Calu3 (cell line): ENCODE data around the gene TTLL7. TPM values are rescaled to one million over a fixed set of nuclear protein-coding genes. Genes with fewer than 3 reads are reported as not detected.

Experiments
- BruUV-seq: library from RNA; stranded (reverse); fragments of 400-500 nt; replicated peaks from 2 replicates; lab custom pipeline; 2021; lab: Mats Ljungman, UMichigan
- CTCF ChIA-PET: fragments of 300-600 bp; sonication (Branson Sonifier 250); formaldehyde crosslinking; loops from one replicate; lab custom pipeline; 2022; ENCODE audit warnings: antibody characterized with exemption; lab: Charles Lee
- DNase-seq: peaks from one replicate; pipeline ENCODE4 v3.0.0; 2022
- H3K27ac Mint-ChIP-seq: one replicate; pipeline ENCODE4 v1.8.0; 2022; ENCODE audit warnings: mixed read lengths; ENCODE audit not compliant: unreplicated experiment
- H3K27me3 Mint-ChIP-seq: one replicate; pipeline ENCODE4 v1.8.0; 2022; ENCODE audit warnings: mixed read lengths; ENCODE audit not compliant: unreplicated experiment
- H3K36me3 Mint-ChIP-seq: one replicate; pipeline ENCODE4 v1.8.0; 2022; ENCODE audit warnings: mild to moderate bottlenecking, moderate library complexity, mixed read lengths; ENCODE audit not compliant: insufficient read depth, unreplicated experiment
- H3K4me1 Mint-ChIP-seq: one replicate; pipeline ENCODE4 v1.8.0; 2022; ENCODE audit warnings: mild to moderate bottlenecking, low read depth, mixed read lengths; ENCODE audit not compliant: unreplicated experiment
- H3K4me3 Mint-ChIP-seq: one replicate; pipeline ENCODE4 v1.8.0; 2022; ENCODE audit warnings: mild to moderate bottlenecking, low read depth, moderate library complexity, mixed read lengths; ENCODE audit not compliant: unreplicated experiment
- H3K9me3 Mint-ChIP-seq: one replicate; pipeline ENCODE4 v1.8.0; 2022; ENCODE audit warnings: low read depth, mixed read lengths; ENCODE audit not compliant: unreplicated experiment
- intact Hi-C: fragments of 100-400 bp; cut with micrococcal nuclease; formaldehyde crosslinking; loops from one replicate; pipeline ENCODE4 v1.10.0; 2022; ENCODE audit not compliant: unreplicated experiment
- total RNA-seq: library from RNA; stranded (reverse); gene quantifications from 2 replicates; pipeline ENCODE4 v1.2.3, GENCODE V29; 2022
- TF ChIP-seq, protein P1 (sequence below): fragments of 200-600 bp; IDR thresholded peaks from one replicate; pipeline ENCODE4 v1.8.0; 2022; ENCODE audit warnings: antibody characterized with exemption; ENCODE audit not compliant: unreplicated experiment

TTLL7 gene
- total RNA-seq, 1 experiment from 2014 or later = 4.6 TPM

DNA sequence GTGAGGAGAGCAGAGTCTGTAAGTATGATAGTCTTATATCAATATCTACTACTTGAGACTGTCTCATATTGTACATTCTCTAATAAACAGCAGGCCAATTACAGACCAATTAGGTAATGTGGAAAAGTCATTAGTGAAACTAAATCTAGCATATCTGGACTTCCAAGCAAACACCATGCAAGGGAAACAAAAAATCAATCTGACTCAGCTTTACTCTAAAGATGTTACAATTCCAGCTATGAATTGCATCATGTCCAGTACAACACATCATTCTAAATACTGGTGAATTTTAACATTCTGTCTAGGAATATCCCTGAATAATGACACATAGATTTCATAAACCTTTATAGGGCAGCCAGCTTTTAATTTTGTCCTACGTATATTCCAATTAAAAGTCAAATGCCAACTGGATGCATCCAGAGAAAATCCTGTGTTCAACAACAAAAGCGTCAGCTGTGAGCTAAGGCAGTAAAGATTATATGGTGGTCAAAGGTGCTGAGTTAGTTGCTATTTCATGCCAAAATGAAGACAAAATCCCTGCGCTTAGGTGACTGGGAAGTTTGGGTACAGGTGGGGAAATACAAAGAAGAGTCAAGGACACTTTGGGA is 159.3 kb downstream of the TTLL7 start:
- Mint-ChIP-seq H3K36me3 (no peaks in the 10 kb centered on the region), H3K27ac (no peak overlapping the region), H3K27me3 (no peaks in the 10 kb centered on the region), H3K9me3 (no peaks in the 10 kb centered on the region), H3K4me1 (no peaks in the 10 kb centered on the region), H3K4me3 (no peak overlapping the region)
- TF ChIP-seq, protein P1, sequence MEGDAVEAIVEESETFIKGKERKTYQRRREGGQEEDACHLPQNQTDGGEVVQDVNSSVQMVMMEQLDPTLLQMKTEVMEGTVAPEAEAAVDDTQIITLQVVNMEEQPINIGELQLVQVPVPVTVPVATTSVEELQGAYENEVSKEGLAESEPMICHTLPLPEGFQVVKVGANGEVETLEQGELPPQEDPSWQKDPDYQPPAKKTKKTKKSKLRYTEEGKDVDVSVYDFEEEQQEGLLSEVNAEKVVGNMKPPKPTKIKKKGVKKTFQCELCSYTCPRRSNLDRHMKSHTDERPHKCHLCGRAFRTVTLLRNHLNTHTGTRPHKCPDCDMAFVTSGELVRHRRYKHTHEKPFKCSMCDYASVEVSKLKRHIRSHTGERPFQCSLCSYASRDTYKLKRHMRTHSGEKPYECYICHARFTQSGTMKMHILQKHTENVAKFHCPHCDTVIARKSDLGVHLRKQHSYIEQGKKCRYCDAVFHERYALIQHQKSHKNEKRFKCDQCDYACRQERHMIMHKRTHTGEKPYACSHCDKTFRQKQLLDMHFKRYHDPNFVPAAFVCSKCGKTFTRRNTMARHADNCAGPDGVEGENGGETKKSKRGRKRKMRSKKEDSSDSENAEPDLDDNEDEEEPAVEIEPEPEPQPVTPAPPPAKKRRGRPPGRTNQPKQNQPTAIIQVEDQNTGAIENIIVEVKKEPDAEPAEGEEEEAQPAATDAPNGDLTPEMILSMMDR = no peak
- intact Hi-C loops = no loop called here
- no peak for DNase-seq
- CTCF ChIA-PET = no interaction called here
- no TSS peak for BruUV-seq

DNA sequence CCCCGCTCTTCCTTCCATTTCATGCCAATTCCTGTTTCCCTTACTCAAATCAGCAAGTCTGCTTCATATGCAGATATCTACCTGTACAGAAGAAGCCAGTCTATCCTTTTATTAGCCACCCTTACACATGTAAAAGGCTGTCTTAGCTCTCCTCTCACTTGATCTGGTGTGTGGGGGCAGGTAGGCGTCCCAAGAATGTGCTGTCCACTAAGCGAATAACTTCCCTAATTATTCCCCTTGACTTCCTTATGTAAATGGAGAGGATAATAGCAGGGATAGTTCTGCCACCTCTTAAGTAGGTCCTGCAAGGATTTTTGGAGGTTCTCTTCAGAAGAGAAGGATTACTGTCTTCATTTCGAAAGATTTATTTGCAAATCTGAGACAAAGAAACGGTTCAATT is 160.4 kb downstream of the TTLL7 start:
- CTCF ChIA-PET = no interaction called here
- no peak for DNase-seq
- Mint-ChIP-seq H3K36me3 (no peaks in the 10 kb centered on the region), H3K4me1 (no peaks in the 10 kb centered on the region), H3K27ac (no peak overlapping the region), H3K9me3 (no peaks in the 10 kb centered on the region), H3K27me3 (no peaks in the 10 kb centered on the region), H3K4me3 (no peak overlapping the region)
- TF ChIP-seq, protein P1 = no peak
- BruUV-seq = no TSS peak
- intact Hi-C loops = no loop called here

DNA sequence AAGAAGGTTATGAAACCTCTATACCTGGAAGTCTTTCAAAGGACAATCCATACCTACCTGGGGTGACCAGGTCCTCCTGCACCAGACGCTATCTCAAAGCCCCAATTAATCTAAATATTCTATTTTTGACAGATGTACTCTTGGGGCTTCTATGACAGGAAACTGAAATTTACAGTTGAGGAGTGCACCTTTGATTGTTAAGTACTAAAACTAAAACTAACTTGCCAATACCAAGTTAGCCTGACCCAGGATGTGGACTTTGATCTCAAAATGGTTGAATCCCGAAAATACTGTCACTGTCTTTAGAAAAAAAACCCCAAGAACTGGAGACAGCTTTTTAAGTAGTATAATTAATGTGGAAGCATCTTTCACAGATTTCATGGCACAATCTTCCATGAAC is 162.4 kb downstream of the TTLL7 start:
- DNase-seq = no peak
- intact Hi-C loops = no loop called here
- no peak overlapping the region for H3K27ac Mint-ChIP-seq
- H3K9me3 Mint-ChIP-seq = no peaks in the 10 kb centered on the region
- CTCF ChIA-PET = no interaction called here
- no peaks in the 10 kb centered on the region for H3K36me3 Mint-ChIP-seq
- BruUV-seq = no TSS peak
- no peaks in the 10 kb centered on the region for H3K4me1 Mint-ChIP-seq
- H3K27me3 Mint-ChIP-seq = no peaks in the 10 kb centered on the region
- TF ChIP-seq, protein P1 = no peak
- H3K4me3 Mint-ChIP-seq = no peak overlapping the region

DNA sequence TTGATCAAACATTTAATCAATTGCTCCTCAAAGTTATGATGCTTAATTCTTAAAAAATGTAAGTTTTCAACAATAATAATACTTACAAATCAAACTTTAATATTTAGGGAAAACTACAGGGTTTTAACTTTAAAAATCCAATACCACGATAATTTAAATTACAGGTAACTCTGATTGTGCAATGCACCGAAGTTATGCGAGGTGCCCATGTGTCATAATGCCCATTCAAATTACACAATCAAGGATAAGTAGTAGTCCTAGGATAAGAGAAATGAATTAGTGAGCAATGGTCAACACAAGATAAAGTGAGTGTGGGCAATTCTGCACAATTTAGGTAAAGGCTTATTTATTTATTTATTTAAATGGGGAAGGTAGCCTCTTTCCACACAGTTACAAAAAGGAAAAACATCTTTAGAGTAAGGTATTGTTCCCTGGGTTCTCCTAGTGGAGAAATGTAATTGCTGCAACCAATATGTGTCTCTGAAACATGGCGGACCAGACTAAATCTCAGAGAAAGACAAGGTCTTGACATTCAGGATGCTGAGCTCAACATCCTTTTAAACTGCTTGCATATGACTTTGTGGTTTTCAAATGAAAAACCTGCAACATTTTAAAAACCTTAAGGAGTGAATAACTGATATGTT is 164.2 kb downstream of the TTLL7 start:
- Mint-ChIP-seq H3K27ac (no peak overlapping the region), H3K27me3 (peaks cover 4% of the 10 kb centered on the region), H3K36me3 (no peaks in the 10 kb centered on the region), H3K4me1 (no peaks in the 10 kb centered on the region), H3K9me3 (no peaks in the 10 kb centered on the region), H3K4me3 (no peak overlapping the region)
- CTCF ChIA-PET = no interaction called here
- BruUV-seq = no TSS peak
- intact Hi-C loops = no loop called here
- no peak for DNase-seq
- TF ChIP-seq, protein P1 = no peak
